ENCODE results near the gene ZSCAN31. TPM values are rescaled to one million over a fixed set of nuclear protein-coding genes. Genes with fewer than 3 reads are reported as not detected.

The ZSCAN31 gene
- total RNA-seq, 1 experiment from 2014 or later = 6.6 TPM

DNA sequence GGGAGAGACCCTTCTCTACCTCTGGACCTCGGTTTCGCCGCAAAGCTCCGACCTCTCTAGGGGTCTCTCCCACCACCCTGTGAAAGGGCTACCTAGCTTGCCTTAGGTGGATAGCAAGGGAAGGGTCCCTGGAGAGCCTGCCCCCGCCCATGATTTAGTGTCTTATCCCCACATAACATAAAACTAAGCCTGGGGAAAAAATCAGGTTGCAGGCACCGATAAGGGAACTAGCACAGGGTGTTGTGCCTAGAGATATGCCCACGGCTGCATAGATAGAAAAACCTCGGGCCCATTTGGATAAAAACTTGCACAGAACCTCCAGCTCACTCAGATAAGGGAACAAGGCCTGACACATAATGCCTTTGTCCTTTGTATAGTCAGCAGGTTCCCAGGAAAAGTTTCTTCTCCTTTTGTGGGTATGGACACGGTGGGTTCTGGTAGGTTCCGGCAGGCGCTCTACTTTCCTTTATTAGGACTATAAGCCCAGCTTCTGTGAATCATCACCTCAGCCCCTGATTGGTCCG is 846 bp downstream of the ZSCAN31 start (continued):
- TF ChIP-seq, protein P1, sequence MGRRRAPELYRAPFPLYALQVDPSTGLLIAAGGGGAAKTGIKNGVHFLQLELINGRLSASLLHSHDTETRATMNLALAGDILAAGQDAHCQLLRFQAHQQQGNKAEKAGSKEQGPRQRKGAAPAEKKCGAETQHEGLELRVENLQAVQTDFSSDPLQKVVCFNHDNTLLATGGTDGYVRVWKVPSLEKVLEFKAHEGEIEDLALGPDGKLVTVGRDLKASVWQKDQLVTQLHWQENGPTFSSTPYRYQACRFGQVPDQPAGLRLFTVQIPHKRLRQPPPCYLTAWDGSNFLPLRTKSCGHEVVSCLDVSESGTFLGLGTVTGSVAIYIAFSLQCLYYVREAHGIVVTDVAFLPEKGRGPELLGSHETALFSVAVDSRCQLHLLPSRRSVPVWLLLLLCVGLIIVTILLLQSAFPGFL (CRISPR knock-in tag; IDR thresholded peaks at IDR 0.05; ENCODE audit: borderline replicate concordance) = no peak
- no peak for TF ChIP-seq TP53 (CRISPR knock-in tag; IDR thresholded peaks at IDR 0.05)
- no peak for TF ChIP-seq ATF1 (CRISPR knock-in tag; IDR thresholded peaks at IDR 0.05)

DNA sequence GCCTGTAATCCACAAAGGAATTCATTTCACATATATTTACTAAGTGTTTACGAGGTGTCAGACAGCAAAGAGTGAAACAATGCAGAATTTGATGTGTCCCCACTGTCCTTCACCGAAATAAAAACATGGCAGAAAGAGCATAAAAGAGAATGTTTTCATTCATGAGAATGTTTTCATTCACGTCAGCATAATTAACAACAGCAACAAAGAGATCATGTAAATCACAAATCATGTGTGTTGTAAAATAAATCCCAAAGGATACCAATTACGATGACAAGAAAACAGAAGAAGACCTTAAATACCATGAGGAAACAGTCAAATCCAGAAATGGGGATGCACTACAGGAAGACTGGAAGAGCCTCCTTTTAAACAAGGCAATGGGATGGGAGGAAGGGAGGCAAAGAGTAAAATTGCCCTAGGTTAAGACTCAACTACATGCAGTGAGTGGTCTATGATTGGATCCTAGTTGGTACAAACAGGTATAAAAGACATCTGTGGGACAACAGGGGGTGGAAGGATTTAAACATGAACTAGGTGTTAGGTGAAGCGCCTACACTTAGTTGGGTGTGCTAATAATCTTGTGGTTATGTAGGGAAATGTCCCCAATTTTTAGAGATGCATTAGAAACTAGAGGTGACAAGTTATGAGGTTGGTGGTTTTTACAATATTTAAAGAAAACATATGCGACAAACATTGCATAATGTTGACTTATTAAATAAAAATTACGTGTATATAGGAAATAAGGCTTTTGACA is 1.5 kb downstream of the ZSCAN31 start:
- no peak for DNase-seq (ENCODE audit: low spot score)
- H3K4me1 Mint-ChIP-seq = peaks cover 9% of the 10 kb centered on the region
- CTCF ChIA-PET = interaction anchor here (1.0 to 3.4 kb wide), 2 partner anchors 21 to 116 kb away, joined by 4 to 35 read pairs; no protein-coding TSS in a partner anchor
- no peak overlapping the region for H3K4me3 Mint-ChIP-seq
- peaks cover 1% of the 10 kb centered on the region for H3K9me3 Mint-ChIP-seq
- no peak for ATAC-seq
- POLR2A ChIA-PET = interaction anchor here (0.8 to 2.9 kb wide), 11 partner anchors 15 to 470 kb away, joined by 3 to 35 read pairs (median 8); partner anchors contain the start of genes ZKSCAN3, ZKSCAN4, ZKSCAN8 and ZSCAN12
- no peak overlapping the region; the same call in 1 of the 2 replicates for H3K27ac Mint-ChIP-seq
- TF ChIP-seq CBFB (CRISPR knock-in tag; IDR thresholded peaks at IDR 0.05; ENCODE audit: low read depth) (no peak), NFE2L1 (CRISPR knock-in tag; IDR thresholded peaks at IDR 0.05) (no peak), ZNF396 (CRISPR knock-in tag; IDR thresholded peaks at IDR 0.05; ENCODE audit: borderline replicate concordance) (no peak), MXD4 (CRISPR knock-in tag; IDR thresholded peaks at IDR 0.05; ENCODE audit: borderline replicate concordance) (no peak), ESRRA (CRISPR knock-in tag; IDR thresholded peaks at IDR 0.05; ENCODE audit: borderline replicate concordance) (no peak), TP53 (CRISPR knock-in tag; IDR thresholded peaks at IDR 0.05) (no peak), RORB (CRISPR knock-in tag; IDR thresholded peaks at IDR 0.05) (no peak), PRRX2 (CRISPR knock-in tag; IDR thresholded peaks at IDR 0.05) (no peak), KAT7 (CRISPR knock-in tag; IDR thresholded peaks at IDR 0.05; ENCODE audit: borderline replicate concordance) (no peak)
- TF ChIP-seq, protein P1 (CRISPR knock-in tag; IDR thresholded peaks at IDR 0.05; ENCODE audit: borderline replicate concordance) = no peak
- TF ChIP-seq, protein P2, sequence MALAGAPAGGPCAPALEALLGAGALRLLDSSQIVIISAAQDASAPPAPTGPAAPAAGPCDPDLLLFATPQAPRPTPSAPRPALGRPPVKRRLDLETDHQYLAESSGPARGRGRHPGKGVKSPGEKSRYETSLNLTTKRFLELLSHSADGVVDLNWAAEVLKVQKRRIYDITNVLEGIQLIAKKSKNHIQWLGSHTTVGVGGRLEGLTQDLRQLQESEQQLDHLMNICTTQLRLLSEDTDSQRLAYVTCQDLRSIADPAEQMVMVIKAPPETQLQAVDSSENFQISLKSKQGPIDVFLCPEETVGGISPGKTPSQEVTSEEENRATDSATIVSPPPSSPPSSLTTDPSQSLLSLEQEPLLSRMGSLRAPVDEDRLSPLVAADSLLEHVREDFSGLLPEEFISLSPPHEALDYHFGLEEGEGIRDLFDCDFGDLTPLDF (CRISPR knock-in tag; IDR thresholded peaks at IDR 0.05) = no peak
- TF ChIP-seq, protein P3, sequence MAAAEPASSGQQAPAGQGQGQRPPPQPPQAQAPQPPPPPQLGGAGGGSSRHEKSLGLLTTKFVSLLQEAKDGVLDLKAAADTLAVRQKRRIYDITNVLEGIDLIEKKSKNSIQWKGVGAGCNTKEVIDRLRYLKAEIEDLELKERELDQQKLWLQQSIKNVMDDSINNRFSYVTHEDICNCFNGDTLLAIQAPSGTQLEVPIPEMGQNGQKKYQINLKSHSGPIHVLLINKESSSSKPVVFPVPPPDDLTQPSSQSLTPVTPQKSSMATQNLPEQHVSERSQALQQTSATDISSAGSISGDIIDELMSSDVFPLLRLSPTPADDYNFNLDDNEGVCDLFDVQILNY (CRISPR knock-in tag; IDR thresholded peaks at IDR 0.05) = no peak
- H3K27me3 Mint-ChIP-seq (ENCODE audit: low read depth) = no peaks in the 10 kb centered on the region
- H3K36me3 Mint-ChIP-seq = peaks cover 1% of the 10 kb centered on the region; the same call in 1 of the 2 replicates

DNA sequence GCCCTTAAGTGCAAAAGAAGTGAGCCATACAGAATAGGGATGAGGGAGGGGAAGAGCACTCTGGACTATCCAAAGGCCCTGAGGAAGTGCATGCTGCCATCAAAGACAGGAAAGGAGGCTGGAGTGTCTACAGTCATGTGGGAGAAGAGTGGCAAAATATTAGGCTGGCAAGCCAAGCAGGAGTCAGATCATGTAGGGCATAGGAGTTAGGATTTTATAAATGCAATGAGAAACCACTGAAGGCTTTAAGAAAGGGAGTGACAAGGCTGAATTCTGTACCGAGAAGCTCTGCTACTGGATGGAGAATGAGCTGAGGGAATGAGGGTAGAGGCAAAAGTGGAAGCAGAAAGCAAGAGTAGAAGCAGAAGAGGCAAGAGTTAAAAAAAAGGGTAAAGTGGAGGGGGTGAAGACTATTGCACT is 2.3 kb downstream of the ZSCAN31 start:
- H3K4me3 Mint-ChIP-seq = no peak overlapping the region
- DNase-seq (ENCODE audit: low spot score) = no peak
- ChIA-PET POLR2A (interaction anchor here (1.6 kb wide), 1 partner anchor 67 kb away, joined by 3 read pairs; the partner anchor contains the start of gene ZSCAN26), CTCF (interaction anchor here (3.4 kb wide), 1 partner anchor 22 kb away, joined by 35 read pairs; no protein-coding TSS in a partner anchor)
- ATAC-seq = no peak
- peaks cover 10% of the 10 kb centered on the region for H3K9me3 Mint-ChIP-seq
- H3K27me3 Mint-ChIP-seq (ENCODE audit: low read depth) = no peaks in the 10 kb centered on the region
- H3K27ac Mint-ChIP-seq = no peak overlapping the region
- H3K4me1 Mint-ChIP-seq = peaks cover 9% of the 10 kb centered on the region
- peaks cover 10% of the 10 kb centered on the region for H3K36me3 Mint-ChIP-seq
- TF ChIP-seq, protein P4, sequence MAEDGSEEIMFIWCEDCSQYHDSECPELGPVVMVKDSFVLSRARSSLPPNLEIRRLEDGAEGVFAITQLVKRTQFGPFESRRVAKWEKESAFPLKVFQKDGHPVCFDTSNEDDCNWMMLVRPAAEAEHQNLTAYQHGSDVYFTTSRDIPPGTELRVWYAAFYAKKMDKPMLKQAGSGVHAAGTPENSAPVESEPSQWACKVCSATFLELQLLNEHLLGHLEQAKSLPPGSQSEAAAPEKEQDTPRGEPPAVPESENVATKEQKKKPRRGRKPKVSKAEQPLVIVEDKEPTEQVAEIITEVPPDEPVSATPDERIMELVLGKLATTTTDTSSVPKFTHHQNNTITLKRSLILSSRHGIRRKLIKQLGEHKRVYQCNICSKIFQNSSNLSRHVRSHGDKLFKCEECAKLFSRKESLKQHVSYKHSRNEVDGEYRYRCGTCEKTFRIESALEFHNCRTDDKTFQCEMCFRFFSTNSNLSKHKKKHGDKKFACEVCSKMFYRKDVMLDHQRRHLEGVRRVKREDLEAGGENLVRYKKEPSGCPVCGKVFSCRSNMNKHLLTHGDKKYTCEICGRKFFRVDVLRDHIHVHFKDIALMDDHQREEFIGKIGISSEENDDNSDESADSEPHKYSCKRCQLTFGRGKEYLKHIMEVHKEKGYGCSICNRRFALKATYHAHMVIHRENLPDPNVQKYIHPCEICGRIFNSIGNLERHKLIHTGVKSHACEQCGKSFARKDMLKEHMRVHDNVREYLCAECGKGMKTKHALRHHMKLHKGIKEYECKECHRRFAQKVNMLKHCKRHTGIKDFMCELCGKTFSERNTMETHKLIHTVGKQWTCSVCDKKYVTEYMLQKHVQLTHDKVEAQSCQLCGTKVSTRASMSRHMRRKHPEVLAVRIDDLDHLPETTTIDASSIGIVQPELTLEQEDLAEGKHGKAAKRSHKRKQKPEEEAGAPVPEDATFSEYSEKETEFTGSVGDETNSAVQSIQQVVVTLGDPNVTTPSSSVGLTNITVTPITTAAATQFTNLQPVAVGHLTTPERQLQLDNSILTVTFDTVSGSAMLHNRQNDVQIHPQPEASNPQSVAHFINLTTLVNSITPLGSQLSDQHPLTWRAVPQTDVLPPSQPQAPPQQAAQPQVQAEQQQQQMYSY (CRISPR knock-in tag; IDR thresholded peaks at IDR 0.05) = no peak
- no peak for TF ChIP-seq NR2C2 (CRISPR knock-in tag; IDR thresholded peaks at IDR 0.05)
- no peak for TF ChIP-seq OVOL2 (CRISPR knock-in tag; IDR thresholded peaks at IDR 0.05; ENCODE audit: borderline replicate concordance)
- TF ChIP-seq, protein P5, sequence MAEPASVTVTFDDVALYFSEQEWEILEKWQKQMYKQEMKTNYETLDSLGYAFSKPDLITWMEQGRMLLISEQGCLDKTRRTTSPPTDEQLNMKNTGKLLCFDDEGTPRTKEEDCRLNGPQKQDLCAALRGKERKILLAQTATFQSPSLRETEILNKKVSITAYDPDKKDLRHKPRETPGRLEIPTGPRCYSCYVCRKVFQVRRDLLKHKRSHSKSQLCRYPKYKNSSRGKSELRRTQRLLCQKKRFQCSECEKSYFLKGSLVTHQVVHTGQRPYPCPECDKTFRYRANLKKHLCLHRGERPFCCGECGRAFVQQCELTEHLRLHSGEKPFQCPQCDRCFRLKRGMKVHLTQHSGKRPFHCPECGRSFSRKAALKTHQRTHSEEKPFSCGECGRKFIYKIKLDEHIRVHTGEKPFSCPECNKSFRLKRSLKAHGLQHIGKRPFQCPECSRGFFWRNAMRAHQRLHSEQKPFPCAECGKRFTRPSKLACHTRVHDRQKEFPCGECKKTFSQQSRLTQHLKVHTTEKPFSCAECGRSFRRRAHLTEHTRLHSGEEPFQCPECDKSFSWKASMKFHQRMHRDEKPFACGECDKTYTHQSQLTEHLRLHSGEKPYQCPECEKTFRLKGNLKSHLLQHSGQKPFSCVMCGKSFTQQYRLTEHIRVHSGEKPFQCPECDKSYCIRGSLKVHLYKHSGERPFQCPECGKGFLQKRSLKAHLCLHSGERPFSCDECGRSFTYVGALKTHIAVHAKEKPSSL (CRISPR knock-in tag; conservative IDR thresholded peaks at IDR 0.05) = no peak
- TF ChIP-seq, protein P6, sequence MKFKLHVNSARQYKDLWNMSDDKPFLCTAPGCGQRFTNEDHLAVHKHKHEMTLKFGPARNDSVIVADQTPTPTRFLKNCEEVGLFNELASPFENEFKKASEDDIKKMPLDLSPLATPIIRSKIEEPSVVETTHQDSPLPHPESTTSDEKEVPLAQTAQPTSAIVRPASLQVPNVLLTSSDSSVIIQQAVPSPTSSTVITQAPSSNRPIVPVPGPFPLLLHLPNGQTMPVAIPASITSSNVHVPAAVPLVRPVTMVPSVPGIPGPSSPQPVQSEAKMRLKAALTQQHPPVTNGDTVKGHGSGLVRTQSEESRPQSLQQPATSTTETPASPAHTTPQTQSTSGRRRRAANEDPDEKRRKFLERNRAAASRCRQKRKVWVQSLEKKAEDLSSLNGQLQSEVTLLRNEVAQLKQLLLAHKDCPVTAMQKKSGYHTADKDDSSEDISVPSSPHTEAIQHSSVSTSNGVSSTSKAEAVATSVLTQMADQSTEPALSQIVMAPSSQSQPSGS (CRISPR knock-in tag; IDR thresholded peaks at IDR 0.05; ENCODE audit: borderline replicate concordance, low read depth) = no peak
- no peak for TF ChIP-seq ZNF219 (CRISPR knock-in tag; IDR thresholded peaks at IDR 0.05; ENCODE audit: borderline replicate concordance)

Data from WTC11 (cell line).